ENCODE data around the gene FAM120C.

DNA sequence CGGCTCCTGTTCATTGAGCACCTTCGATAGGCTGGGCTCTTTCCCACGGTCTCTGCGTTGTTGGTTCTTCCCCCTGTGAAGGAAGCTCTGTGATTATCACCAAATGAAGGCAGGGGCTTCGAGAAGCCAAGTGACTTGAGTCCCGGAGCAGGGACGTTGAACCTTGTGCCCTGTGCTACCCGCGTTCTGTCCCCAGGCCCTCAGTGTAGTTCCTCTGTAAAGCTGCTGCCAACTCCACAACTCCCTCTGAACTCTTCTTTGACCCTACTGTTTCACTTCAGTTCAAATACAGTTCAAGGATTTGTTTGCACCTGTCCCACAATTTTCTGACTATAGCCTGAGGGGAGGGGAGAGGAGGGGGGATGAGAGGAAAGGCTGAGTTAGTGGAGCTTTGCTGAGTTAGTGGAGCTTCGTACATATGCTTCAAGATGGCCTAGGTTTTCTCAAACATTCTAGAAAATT is 138.1 kb downstream of the FAM120C start:
- TF ChIP-seq POU6F1 (CRISPR knock-in tag; IDR thresholded peaks at IDR 0.05; ENCODE audit: borderline replicate concordance, low read depth) = no peak
- TF ChIP-seq BACH2 (CRISPR knock-in tag; IDR thresholded peaks at IDR 0.05; ENCODE audit: borderline replicate concordance) = no peak
- TF ChIP-seq, protein P1, sequence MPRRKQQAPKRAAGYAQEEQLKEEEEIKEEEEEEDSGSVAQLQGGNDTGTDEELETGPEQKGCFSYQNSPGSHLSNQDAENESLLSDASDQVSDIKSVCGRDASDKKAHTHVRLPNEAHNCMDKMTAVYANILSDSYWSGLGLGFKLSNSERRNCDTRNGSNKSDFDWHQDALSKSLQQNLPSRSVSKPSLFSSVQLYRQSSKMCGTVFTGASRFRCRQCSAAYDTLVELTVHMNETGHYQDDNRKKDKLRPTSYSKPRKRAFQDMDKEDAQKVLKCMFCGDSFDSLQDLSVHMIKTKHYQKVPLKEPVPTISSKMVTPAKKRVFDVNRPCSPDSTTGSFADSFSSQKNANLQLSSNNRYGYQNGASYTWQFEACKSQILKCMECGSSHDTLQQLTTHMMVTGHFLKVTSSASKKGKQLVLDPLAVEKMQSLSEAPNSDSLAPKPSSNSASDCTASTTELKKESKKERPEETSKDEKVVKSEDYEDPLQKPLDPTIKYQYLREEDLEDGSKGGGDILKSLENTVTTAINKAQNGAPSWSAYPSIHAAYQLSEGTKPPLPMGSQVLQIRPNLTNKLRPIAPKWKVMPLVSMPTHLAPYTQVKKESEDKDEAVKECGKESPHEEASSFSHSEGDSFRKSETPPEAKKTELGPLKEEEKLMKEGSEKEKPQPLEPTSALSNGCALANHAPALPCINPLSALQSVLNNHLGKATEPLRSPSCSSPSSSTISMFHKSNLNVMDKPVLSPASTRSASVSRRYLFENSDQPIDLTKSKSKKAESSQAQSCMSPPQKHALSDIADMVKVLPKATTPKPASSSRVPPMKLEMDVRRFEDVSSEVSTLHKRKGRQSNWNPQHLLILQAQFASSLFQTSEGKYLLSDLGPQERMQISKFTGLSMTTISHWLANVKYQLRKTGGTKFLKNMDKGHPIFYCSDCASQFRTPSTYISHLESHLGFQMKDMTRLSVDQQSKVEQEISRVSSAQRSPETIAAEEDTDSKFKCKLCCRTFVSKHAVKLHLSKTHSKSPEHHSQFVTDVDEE (CRISPR knock-in tag; IDR thresholded peaks at IDR 0.05) = no peak
- no peak for TF ChIP-seq ISL1 (CRISPR knock-in tag; IDR thresholded peaks at IDR 0.05)
- no peak for TF ChIP-seq PATZ1 (CRISPR knock-in tag; IDR thresholded peaks at IDR 0.05; ENCODE audit: borderline replicate concordance)
- TF ChIP-seq ZNF70 (CRISPR knock-in tag; IDR thresholded peaks at IDR 0.05) = no peak
- TF ChIP-seq CSRNP3 (CRISPR knock-in tag; IDR thresholded peaks at IDR 0.05) = no peak
